Nephron progenitor cell (in vitro differentiated cells): ENCODE data around the gene FYN.

Experiments
- DNase-seq: peaks from one replicate; pipeline ENCODE4 v3.0.0; 2021
- H3K27ac Mint-ChIP-seq: 2 replicates; pipeline ENCODE4 v1.8.0; 2021; ENCODE audit warnings: mild to moderate bottlenecking, moderate library complexity, mixed read lengths
- H3K27me3 Mint-ChIP-seq: 2 replicates; pipeline ENCODE4 v1.8.0; 2021; ENCODE audit warnings: mild to moderate bottlenecking, low read depth, mixed read lengths; ENCODE audit not compliant: poor library complexity
- H3K36me3 Mint-ChIP-seq: 2 replicates; pipeline ENCODE4 v1.8.0; 2021; ENCODE audit warnings: low read depth, mixed read lengths
- H3K4me1 Mint-ChIP-seq: 2 replicates; pipeline ENCODE4 v1.8.0; 2021; ENCODE audit warnings: mixed read lengths
- H3K4me3 Mint-ChIP-seq: 2 replicates; pipeline ENCODE4 v1.8.0; 2021; ENCODE audit warnings: mild to moderate bottlenecking, moderate library complexity, mixed read lengths
- H3K9me3 Mint-ChIP-seq: 2 replicates; pipeline ENCODE4 v1.8.0; 2021; ENCODE audit warnings: mild to moderate bottlenecking, moderate library complexity, mixed read lengths
- CTCF ChIP-seq: fragments of 200-600 bp; sonication (generic); IDR thresholded peaks from 2 replicates; pipeline ENCODE4 v1.5.0; 2021; ENCODE audit warnings: antibody characterized with exemption

Gene FYN

GRCh38 chr6:111727802-111728201 lies 145.4 kb downstream of the FYN start:
- H3K4me1 Mint-ChIP-seq = peaks cover 28% of the 10 kb centered on the region
- H3K27me3 Mint-ChIP-seq = peaks cover 6% of the 10 kb centered on the region
- no peak for TF ChIP-seq CTCF
- H3K27ac Mint-ChIP-seq = no peak overlapping the region
- peaks cover 57% of the 10 kb centered on the region for H3K36me3 Mint-ChIP-seq
- H3K9me3 Mint-ChIP-seq = peaks cover 15% of the 10 kb centered on the region
- no peak for DNase-seq
- no peak overlapping the region for H3K4me3 Mint-ChIP-seq

- TF ChIP-seq CTCF = no peak
- peaks cover 6% of the 10 kb centered on the region for H3K27me3 Mint-ChIP-seq
- H3K4me1 Mint-ChIP-seq = peaks cover 28% of the 10 kb centered on the region
- H3K27ac Mint-ChIP-seq = no peak overlapping the region
- H3K36me3 Mint-ChIP-seq = peaks cover 49% of the 10 kb centered on the region
- no peak overlapping the region for H3K4me3 Mint-ChIP-seq
- peaks cover 7% of the 10 kb centered on the region for H3K9me3 Mint-ChIP-seq
- no peak for DNase-seq
Measured at GRCh38 chr6:111727041-111727440, 146.2 kb downstream of the FYN start.

DNA sequence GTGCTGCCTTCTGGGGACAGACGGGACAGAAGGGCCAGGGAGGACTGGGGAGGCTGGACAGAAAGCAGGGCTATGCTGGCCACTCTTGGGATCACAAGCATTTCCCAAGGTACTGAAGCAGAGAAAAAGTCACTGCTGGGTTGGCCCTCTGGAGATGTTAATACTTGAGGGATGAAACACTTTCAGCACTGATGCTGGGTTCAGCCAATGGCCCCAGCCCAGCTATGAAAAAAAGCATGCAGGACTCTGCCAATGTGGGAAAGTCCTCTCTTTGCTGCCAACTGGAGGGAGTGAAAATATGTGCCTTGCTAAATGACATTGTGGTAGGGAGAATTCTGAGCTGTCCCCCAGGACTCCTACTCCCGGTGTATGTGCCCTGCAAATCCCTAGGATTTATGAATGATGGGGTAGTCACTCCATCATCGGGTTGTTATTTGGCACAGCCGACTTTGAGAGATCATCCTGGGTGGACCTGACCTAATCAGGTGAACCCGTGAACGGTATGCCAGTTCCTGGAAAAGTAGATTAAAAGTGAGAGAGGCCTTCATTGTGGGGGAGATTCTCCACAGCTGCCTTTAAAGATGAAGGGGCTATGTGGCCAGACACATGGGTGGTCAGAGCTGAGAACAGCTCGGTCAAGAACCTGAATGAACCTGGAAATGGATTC lies 147.7 kb downstream of the FYN start:
- peaks cover 5% of the 10 kb centered on the region for H3K9me3 Mint-ChIP-seq
- H3K27ac Mint-ChIP-seq = no peak overlapping the region
- H3K36me3 Mint-ChIP-seq = peaks cover 43% of the 10 kb centered on the region
- peaks cover 4% of the 10 kb centered on the region for H3K27me3 Mint-ChIP-seq
- no peak overlapping the region for H3K4me3 Mint-ChIP-seq
- no peak for DNase-seq
- no peak for TF ChIP-seq CTCF
- peaks cover 13% of the 10 kb centered on the region for H3K4me1 Mint-ChIP-seq

DNA sequence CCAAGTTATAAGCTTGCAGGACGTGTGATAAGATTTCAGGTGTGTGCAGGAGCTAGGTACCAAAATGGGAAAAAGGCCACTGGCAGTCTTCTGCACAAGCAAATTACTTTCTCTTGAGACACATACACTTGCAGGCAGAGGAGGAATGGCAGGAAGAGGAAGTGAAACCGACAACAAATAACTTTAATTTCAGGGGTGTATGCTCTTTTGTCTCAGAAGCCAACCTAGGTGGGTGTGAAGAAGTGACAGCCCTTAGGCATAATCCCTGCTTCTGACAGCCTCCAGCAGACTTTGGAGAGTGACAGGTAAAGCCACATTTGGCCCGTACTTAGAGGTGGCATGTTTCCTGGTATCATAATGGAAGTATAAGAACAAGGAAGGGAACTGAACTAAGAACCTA lies 148.7 kb downstream of the FYN start:
- H3K27ac Mint-ChIP-seq = no peak overlapping the region
- TF ChIP-seq CTCF = no peak
- no peak for DNase-seq

GRCh38 chr6:111724039-111724438 lies 149.2 kb downstream of the FYN start:
- DNase-seq = no peak
- Mint-ChIP-seq H3K4me1 (peaks cover 5% of the 10 kb centered on the region), H3K27me3 (peaks cover 4% of the 10 kb centered on the region), H3K27ac (no peak overlapping the region), H3K36me3 (peaks cover 49% of the 10 kb centered on the region), H3K9me3 (peaks cover 5% of the 10 kb centered on the region), H3K4me3 (no peak overlapping the region)
- TF ChIP-seq CTCF = no peak

More for the DNA sequence above, 148.7 kb downstream of the FYN start:
- Mint-ChIP-seq H3K4me3 (no peak overlapping the region), H3K36me3 (peaks cover 46% of the 10 kb centered on the region), H3K4me1 (peaks cover 5% of the 10 kb centered on the region), H3K27me3 (peaks cover 4% of the 10 kb centered on the region), H3K9me3 (peaks cover 5% of the 10 kb centered on the region)

DNA sequence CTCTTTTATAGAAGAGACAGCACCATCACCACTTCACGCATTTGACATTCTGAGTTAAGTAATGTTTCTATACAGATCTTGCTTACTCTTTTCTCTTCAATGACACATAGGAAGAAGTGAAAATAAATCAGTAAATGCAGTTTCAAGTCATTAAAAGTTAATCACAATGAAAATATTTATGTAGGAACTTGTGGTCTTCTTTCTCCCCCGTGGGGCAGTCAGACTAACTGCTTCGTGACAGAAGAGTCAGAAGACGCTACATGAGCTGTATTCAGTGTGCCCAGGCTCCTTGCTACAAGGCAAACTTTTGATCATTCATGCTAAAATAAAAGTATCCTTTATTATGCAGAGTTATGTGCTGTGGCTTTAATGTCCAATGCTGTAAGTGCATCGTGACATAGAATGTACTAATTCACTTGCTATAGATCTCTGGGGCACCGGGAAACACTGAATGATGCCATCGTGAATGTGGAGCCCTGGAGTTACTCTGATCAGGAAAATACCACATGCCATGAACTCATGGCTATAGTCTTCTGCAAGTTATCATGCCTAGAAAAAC lies 149.8 kb downstream of the FYN start:
- Mint-ChIP-seq H3K27ac (no peak overlapping the region), H3K4me1 (peaks cover 5% of the 10 kb centered on the region), H3K36me3 (peaks cover 51% of the 10 kb centered on the region), H3K9me3 (peaks cover 5% of the 10 kb centered on the region), H3K4me3 (no peak overlapping the region), H3K27me3 (peaks cover 4% of the 10 kb centered on the region)
- no peak for TF ChIP-seq CTCF
- DNase-seq = no peak
